BE2C (cell line): ENCODE measurements around the gene SUPT3H.

Experiments
- DNase-seq: peaks from one replicate; pipeline ENCODE4 v3.0.0-alpha.2; 2020
- H3K27me3 ChIP-seq: fragments of 250-450 bp; sonication (Bioruptor Pico); 2 replicates; pipeline ENCODE4 v1.5.1; 2020; ENCODE audit warnings: mild to moderate bottlenecking
- H3K36me3 ChIP-seq: fragments of 250-450 bp; sonication (Bioruptor Pico); 2 replicates; pipeline ENCODE4 v1.5.1; 2020; ENCODE audit warnings: mild to moderate bottlenecking
- H3K4me1 ChIP-seq: fragments of 250-450 bp; sonication (Bioruptor Pico); 2 replicates; pipeline ENCODE4 v1.5.1; 2020
- H3K4me3 ChIP-seq: 2 replicates; pipeline ENCODE4 v1.5.1; 2011; ENCODE audit warnings: low read depth, low read length
- H3K9me3 ChIP-seq: fragments of 250-450 bp; sonication (Bioruptor Pico); 2 replicates; pipeline ENCODE4 v1.5.1; 2020
- TF ChIP-seq, protein P1 (sequence below): IDR thresholded peaks from 2 replicates; pipeline ENCODE4 v1.5.1; 2012; ENCODE audit warnings: mild to moderate bottlenecking, low read depth, low read length

The SUPT3H gene

GRCh38 chr6:45417436-45417835 is 39.7 kb upstream of the SUPT3H start:
- TF ChIP-seq, protein P1, sequence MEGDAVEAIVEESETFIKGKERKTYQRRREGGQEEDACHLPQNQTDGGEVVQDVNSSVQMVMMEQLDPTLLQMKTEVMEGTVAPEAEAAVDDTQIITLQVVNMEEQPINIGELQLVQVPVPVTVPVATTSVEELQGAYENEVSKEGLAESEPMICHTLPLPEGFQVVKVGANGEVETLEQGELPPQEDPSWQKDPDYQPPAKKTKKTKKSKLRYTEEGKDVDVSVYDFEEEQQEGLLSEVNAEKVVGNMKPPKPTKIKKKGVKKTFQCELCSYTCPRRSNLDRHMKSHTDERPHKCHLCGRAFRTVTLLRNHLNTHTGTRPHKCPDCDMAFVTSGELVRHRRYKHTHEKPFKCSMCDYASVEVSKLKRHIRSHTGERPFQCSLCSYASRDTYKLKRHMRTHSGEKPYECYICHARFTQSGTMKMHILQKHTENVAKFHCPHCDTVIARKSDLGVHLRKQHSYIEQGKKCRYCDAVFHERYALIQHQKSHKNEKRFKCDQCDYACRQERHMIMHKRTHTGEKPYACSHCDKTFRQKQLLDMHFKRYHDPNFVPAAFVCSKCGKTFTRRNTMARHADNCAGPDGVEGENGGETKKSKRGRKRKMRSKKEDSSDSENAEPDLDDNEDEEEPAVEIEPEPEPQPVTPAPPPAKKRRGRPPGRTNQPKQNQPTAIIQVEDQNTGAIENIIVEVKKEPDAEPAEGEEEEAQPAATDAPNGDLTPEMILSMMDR = no peak
- no peaks in the 10 kb centered on the region for H3K4me1 ChIP-seq
- H3K4me3 ChIP-seq = no peak overlapping the region
- no peaks in the 10 kb centered on the region for H3K36me3 ChIP-seq
- DNase-seq = no peak
- H3K27me3 ChIP-seq = peaks cover 81% of the 10 kb centered on the region
- H3K9me3 ChIP-seq = no peaks in the 10 kb centered on the region

DNA sequence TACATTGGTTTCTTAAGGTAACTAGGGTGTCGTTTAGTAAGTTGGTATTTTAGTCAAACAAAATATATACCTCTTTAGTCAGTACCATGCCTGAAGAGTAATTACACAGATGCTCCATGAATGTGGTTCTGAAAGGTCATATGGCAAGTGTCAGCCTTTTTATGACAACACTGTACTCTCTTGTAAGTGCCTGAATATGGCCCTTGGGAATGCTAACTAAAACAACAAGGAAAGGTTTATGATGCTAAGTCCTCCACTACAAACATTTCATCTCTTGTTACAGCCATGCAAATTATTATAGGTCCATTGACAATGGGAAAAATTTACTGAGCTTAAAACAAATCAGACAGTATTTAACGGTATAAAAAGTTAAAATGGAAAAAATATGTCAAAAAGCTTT is 39.0 kb upstream of the SUPT3H start:
- no peaks in the 10 kb centered on the region for H3K36me3 ChIP-seq
- H3K4me1 ChIP-seq = no peaks in the 10 kb centered on the region
- H3K4me3 ChIP-seq = no peak overlapping the region
- no peaks in the 10 kb centered on the region for H3K9me3 ChIP-seq
- H3K27me3 ChIP-seq = peaks cover 74% of the 10 kb centered on the region
- TF ChIP-seq, protein P1 = no peak
- no peak for DNase-seq

GRCh38 chr6:45415788-45416518 is 38.2 kb upstream of the SUPT3H start:
- H3K4me3 ChIP-seq = no peak overlapping the region
- H3K27me3 ChIP-seq = peaks cover 67% of the 10 kb centered on the region
- no peaks in the 10 kb centered on the region for H3K4me1 ChIP-seq
- H3K36me3 ChIP-seq = no peaks in the 10 kb centered on the region
- H3K9me3 ChIP-seq = no peaks in the 10 kb centered on the region
- DNase-seq = no peak
- TF ChIP-seq, protein P1 = no peak

DNA sequence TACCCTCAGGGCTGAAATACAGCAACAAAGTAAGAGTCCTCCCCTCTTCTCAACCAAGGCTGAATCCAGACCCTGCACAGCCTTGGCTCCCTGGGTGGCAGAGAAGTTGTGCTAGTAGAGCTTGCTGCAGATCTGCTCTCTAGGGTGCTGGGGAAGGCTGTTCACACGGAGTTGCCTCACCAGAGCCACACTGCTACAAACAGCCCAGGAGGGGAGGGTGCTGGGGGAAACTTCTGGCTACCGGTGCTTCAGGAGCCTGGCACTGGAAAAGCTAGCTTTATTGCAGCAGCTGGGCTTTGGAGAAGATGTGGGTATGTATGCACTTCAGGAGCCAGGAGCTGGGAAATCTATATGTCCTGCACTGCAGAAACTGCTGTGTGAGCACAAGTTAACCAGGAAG is 37.6 kb upstream of the SUPT3H start:
- H3K4me3 ChIP-seq = no peak overlapping the region
- no peaks in the 10 kb centered on the region for H3K36me3 ChIP-seq
- no peak for DNase-seq
- H3K4me1 ChIP-seq = no peaks in the 10 kb centered on the region
- no peaks in the 10 kb centered on the region for H3K9me3 ChIP-seq
- H3K27me3 ChIP-seq = peaks cover 60% of the 10 kb centered on the region
- TF ChIP-seq, protein P1 = no peak

DNA sequence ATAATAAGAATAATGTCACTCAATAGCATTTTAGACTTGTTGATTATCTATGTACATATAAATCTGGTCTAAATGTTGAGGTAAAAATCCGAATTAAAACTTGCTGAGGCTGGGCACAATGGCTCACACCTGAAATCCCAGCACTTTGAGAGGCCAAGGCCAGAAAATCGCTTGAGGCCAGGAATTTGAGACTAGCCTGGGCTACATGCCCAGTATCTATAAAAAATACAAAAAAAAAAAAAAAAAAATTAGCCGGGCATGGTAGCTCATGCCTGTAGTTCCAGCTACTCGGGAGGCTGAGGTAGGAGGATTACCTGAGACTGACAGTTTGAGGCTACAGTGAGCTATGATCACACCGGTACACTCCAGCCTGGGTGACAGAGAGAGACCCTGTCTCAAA is 34.2 kb upstream of the SUPT3H start:
- no peaks in the 10 kb centered on the region for H3K9me3 ChIP-seq
- no peak overlapping the region for H3K4me3 ChIP-seq
- no peaks in the 10 kb centered on the region for H3K4me1 ChIP-seq
- peaks cover 33% of the 10 kb centered on the region for H3K27me3 ChIP-seq
- DNase-seq = no peak
- H3K36me3 ChIP-seq = no peaks in the 10 kb centered on the region
- TF ChIP-seq, protein P1 = no peak

DNA sequence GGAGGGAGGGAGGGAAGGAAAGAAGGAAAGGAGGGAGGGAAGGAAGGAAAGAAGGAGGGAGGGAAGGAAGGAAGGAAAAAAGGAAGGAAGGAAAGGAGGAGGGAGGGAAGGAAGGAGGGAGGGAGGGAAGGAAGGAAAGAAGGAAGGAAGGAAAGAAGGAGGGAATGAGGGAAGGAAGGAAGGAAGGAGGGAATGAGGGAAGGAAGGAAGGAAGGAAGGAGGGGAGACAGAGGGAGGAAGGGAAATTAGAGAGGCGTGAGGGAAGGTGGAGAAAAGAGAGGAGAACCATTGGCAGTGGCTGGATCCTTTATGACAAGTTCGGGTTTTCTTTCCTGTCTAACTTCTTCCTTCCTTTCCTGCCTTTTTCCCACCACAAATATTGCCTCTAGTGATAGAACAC is 22.3 kb upstream of the SUPT3H start:
- no peak overlapping the region for H3K4me3 ChIP-seq
- H3K27me3 ChIP-seq = peaks cover 13% of the 10 kb centered on the region
- DNase-seq = no peak
- H3K4me1 ChIP-seq = peaks cover 8% of the 10 kb centered on the region
- no peaks in the 10 kb centered on the region for H3K36me3 ChIP-seq
- TF ChIP-seq, protein P1 = no peak
- H3K9me3 ChIP-seq = no peaks in the 10 kb centered on the region
